BE2C (cell line): Measurements from ENCODE around the gene SMARCB1.
A peak's percentile ranks its signal among the peaks of the same experiment; 100 is the strongest.

ENCODE experiments used
- DNase-seq: peaks from one replicate; pipeline ENCODE4 v3.0.0-alpha.2; 2020
- H3K27me3 ChIP-seq: fragments of 250-450 bp; sonication (Bioruptor Pico); 2 replicates; pipeline ENCODE4 v1.5.1; 2020; ENCODE audit warnings: mild to moderate bottlenecking
- H3K36me3 ChIP-seq: fragments of 250-450 bp; sonication (Bioruptor Pico); 2 replicates; pipeline ENCODE4 v1.5.1; 2020; ENCODE audit warnings: mild to moderate bottlenecking
- H3K4me1 ChIP-seq: fragments of 250-450 bp; sonication (Bioruptor Pico); 2 replicates; pipeline ENCODE4 v1.5.1; 2020
- H3K4me3 ChIP-seq: 2 replicates; pipeline ENCODE4 v1.5.1; 2011; ENCODE audit warnings: low read depth, low read length
- H3K9me3 ChIP-seq: fragments of 250-450 bp; sonication (Bioruptor Pico); 2 replicates; pipeline ENCODE4 v1.5.1; 2020
- CTCF ChIP-seq: IDR thresholded peaks from 2 replicates; pipeline ENCODE4 v1.5.1; 2012; ENCODE audit warnings: mild to moderate bottlenecking, low read depth, low read length

Gene SMARCB1

GRCh38 chr22:23755711-23756110 is 31.1 kb upstream of the SMARCB1 start:
- Histone ChIP-seq H3K4me1 (peaks cover 2% of the 10 kb centered on the region; the same call in 1 of the 2 replicates), H3K4me3 (no peak overlapping the region), H3K9me3 (no peaks in the 10 kb centered on the region), H3K27me3 (no peaks in the 10 kb centered on the region), H3K36me3 (no peaks in the 10 kb centered on the region)
- no peak for DNase-seq
- TF ChIP-seq CTCF, result no peak

- DNase-seq, result no peak
- Histone ChIP-seq H3K36me3 (no peaks in the 10 kb centered on the region), H3K9me3 (no peaks in the 10 kb centered on the region), H3K27me3 (no peaks in the 10 kb centered on the region), H3K4me3 (no peak overlapping the region), H3K4me1 (no peaks in the 10 kb centered on the region)
- TF ChIP-seq CTCF, result no peak
These were observed 29.9 kb upstream of the SMARCB1 start for GRCh38 chr22:23756891-23757290.

- Histone ChIP-seq H3K36me3 (peaks cover 13% of the 10 kb centered on the region), H3K27me3 (no peaks in the 10 kb centered on the region), H3K4me3 (no peak overlapping the region), H3K9me3 (no peaks in the 10 kb centered on the region), H3K4me1 (peaks cover 11% of the 10 kb centered on the region; the same call in 1 of the 2 replicates)
- no peak for TF ChIP-seq CTCF
- DNase-seq, result no peak
These were observed 27.2 kb upstream of the SMARCB1 start for GRCh38 chr22:23759566-23759965.

GRCh38 chr22:23760056-23760455 is 26.7 kb upstream of the SMARCB1 start:
- Histone ChIP-seq H3K4me3 (no peak overlapping the region), H3K36me3 (peaks cover 18% of the 10 kb centered on the region), H3K4me1 (peaks cover 12% of the 10 kb centered on the region; the same call in 1 of the 2 replicates), H3K9me3 (no peaks in the 10 kb centered on the region), H3K27me3 (no peaks in the 10 kb centered on the region)
- no peak for TF ChIP-seq CTCF
- DNase-seq, result no peak

GRCh38 chr22:23762842-23763578 is 23.8 kb upstream of the SMARCB1 start, which contains the start of gene C22orf15:
Gene C22orf15 (plus strand): TSS chr22:23762990. CDS start chr22:23763307, 317 bp downstream.
- Histone ChIP-seq H3K36me3 (peaks cover 32% of the 10 kb centered on the region), H3K4me1 (peaks cover 18% of the 10 kb centered on the region; the same call in 1 of the 2 replicates), H3K4me3 (no peak within 1 kb of the TSS), H3K9me3 (no peaks in the 10 kb centered on the region), H3K27me3 (no peaks in the 10 kb centered on the region)
- DNase-seq, result no peak
- TF ChIP-seq CTCF, result no peak

GRCh38 chr22:23763579-23763945 is 23.2 kb upstream of the SMARCB1 start:
- Histone ChIP-seq H3K4me3 (no peak overlapping the region), H3K9me3 (no peaks in the 10 kb centered on the region), H3K4me1 (peaks cover 18% of the 10 kb centered on the region; the same call in 1 of the 2 replicates), H3K36me3 (peaks cover 32% of the 10 kb centered on the region), H3K27me3 (no peaks in the 10 kb centered on the region)
- no peak for TF ChIP-seq CTCF
- DNase-seq, result peak; percentile 47
